LHCN-M2 (cell line): ENCODE results near the gene UBE2C. TPM values are rescaled to one million over a fixed set of nuclear protein-coding genes. Genes with fewer than 3 reads are reported as not detected.

ENCODE experiments used
- DNase-seq: peaks from one replicate; pipeline ENCODE4 v3.0.0-alpha.2; 2012; ENCODE audit warnings: low read depth
- total RNA-seq: library from RNA; depleted of rRNA; stranded (reverse); fragments of >200 nt; gene quantifications from 2 replicates; pipeline ENCODE4 v1.2.3, GENCODE V29; 2014

The UBE2C gene
- total RNA-seq, 1 experiment from 2014 or later = 235 TPM

DNA sequence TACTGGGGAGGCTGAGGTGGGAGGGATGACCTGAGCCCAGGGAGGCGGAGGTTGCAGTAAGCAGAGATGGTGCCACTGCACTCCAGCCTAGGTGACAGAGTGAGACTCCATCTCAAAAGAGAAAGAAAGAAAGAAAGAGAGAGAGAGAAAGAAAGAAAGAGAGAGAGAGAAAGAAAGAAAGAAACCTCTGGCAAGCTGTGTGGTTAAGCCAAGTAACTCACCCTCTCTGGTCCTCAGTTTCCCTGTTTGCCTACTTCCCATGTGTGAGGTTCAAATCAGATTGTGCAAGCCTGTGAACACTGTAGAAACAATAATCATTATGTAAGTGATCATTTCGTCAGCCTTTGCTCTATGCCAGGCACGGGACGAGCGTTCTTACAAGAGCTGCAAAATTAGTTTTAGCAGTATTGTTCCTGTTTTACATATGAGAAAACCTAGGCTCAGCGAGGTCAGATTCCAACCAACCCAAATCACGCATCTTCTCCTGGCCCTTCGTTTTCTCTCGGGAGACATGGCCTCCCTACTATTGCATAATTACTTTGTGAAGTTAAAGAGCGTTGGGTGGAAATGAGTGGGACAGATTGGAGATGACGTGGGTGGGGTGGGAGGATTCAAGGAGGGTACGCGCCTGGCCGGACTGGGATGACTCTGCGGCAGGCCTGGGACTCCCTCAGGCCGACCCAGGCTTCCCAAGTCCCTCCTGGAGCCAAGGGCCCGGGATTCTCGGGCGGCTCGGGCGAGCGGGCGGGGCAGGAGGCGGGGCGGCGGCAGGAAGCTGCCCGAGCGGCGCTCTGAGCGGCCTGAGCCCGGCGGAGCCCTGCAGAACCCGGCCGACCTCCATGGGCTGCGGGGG, 20.8 kb downstream of the UBE2C start, which contains the start of gene SNX21:
Gene SNX21, plus strand, starts transcription at position 770 of the 853 bp plus-strand sequence. CDS start 121 bp downstream, outside the sequence.
- peak; percentile 93 for DNase-seq

DNA sequence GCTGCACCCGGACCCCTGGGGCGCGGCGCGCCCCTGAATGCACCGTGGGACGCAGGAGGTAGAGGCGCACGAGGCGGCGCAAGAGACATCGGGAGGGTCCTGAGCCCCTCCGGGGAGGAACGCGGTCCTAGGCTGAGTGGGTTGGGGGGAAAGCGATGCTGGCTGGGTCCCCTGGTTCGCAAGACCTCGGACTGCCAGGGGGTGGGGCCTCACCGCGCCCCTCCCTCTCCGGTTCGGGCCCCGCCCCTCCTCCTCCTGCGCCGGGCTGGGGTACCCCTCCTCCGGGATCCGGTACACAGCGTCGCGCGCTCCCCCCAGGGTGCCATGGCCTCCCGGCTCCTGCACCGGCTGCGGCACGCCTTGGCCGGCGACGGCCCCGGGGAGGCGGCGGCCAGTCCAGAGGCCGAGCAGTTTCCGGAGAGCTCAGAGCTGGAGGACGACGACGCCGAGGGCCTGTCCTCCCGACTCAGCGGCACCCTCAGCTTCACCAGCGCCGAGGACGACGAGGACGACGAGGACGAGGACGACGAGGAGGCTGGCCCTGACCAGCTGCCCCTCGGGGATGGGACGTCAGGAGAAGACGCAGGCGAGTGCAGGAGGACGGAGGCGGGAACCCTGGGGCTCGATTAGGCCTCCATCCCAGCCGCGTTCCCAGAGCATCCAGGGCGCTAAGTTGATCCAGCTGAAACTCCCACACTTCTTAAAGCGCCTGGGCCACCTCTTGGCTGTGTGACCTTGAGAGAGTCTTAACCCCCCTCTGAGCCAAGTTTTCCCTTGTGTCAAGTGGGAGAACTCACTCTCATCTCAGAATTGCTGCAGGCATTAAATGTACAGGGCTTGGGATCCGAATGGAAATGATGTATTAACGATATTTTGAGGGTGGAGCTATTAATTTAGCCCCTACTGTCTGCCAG, 21.7 kb downstream of the UBE2C start:
- peak; percentile 64 for DNase-seq

DNA sequence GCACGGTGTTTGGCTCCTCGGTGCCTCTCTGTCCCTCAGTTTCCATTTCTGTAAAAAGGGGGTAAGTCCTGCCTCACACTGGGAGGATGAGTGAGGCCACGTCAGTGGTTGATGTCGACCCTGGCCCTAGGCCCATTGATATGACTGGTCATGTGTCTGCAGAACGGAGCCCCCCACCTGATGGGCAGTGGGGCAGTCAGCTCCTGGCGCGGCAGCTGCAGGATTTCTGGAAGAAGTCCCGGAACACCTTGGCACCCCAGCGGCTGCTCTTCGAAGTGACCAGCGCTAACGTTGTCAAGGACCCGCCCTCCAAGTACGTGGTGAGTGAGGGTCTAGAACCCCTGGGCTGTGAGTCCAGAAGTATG, 22.3 kb downstream of the UBE2C start:
- no peak for DNase-seq

DNA sequence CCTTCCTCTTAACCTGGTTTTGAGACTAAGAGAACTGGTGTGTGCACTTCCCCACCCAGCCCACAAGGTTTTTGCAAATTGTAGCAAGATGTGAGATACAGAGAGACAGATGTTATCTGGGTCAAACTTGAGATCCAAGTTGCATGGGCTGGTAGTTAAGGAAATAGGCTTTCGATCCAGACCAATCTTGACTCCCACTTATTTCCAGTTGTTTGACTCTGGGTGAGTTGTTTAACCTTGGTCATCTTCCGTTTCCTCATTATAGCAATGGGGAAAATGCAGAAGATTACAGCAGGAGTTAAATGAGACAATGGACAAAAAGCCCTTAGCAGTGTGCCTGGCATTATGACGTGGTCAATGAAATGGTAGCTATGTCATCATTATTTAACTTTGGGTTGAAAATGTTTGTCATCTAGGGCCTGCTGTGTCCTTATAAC, 22.9 kb downstream of the UBE2C start:
- DNase-seq = peak; percentile 27

DNA sequence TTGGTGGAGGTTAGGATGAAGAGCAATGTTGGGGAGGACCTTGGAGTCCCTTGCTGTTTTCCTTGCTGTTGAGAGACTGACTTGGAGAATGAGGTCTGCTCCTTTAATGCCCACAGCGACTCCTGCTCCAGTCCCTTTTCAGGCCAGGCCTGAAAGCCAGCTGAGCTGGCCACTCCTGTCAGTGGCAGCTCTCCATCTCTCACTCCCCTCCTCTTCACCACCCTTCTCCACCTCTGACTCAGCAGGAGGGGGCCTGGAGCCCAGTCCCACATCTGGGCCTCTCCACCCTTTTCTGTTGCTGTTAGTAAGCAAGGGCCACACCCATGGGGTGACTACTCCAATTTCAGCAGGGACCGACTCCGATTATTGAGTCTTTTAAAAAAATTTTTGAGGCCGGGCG, 23.4 kb downstream of the UBE2C start:
- peak; percentile 81 for DNase-seq

DNA sequence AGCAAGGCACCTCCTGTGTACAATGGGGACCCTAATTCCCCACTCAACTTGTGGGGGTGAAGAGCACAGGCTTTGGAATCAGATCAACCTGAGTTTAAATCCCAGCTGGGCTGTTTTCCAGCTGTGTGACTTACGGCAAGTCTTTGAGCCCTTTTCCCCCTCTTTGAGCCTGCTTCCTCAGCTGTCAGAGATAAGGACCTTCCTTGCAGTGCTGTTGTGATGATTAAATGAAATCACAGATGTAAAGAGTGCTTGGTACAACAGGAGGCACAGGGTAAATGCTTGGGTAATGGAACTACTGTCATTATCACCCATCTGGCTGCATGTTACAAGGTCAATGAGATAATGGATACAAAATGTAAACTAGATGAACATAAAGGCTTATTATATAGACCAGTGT, 24.4 kb downstream of the UBE2C start:
- DNase-seq = no peak

DNA sequence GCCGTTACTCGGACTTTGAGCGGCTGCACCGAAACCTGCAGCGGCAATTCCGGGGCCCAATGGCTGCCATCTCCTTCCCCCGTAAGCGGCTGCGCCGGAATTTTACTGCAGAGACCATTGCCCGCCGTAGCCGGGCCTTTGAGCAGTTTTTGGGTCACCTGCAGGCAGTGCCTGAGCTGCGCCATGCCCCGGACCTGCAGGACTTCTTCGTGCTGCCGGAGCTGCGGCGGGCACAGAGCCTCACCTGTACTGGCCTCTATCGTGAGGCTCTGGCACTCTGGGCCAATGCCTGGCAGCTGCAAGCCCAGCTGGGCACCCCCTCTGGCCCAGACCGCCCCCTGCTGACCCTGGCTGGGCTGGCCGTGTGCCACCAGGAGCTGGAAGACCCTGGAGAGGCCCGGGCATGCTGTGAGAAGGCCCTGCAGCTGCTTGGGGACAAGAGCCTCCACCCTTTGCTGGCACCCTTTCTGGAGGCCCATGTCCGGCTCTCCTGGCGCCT, 28.3 kb downstream of the UBE2C start:
- DNase-seq = no peak

DNA sequence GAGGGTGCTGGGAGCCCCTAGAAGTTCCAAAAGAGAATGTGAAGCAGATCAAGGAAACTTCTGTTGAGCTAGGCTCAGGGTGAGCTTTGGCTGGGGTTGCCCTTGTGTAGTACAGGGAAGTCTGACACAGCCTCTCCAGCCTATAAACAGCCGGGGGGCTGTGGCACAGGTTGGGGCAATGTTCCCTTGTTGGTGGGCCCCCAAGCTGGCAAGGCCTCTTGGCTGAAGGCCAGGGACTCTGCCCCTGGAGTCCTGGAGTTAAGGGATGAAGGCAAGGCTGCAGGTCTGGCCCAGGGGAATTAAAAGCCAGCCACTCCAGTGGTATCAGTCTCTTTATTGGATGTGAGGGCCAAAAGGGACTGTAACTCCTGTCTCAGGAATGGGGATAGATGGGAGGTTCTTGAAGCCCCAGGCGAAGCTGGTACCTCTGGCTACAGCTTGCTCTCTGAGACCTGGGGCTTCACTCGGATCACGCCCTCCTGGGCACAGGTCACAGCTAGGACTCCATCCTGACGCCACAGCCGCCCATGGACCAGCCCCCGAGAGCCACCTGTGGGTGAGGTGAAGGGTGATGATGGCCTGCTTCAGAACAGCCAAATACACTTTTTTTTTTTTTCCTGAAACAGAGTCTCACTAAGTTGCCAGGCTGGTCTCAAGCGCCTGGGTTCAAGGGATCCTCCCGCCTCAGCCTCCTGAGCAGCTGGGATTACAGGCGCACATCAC, 29.1 kb downstream of the UBE2C start:
- DNase-seq = no peak

DNA sequence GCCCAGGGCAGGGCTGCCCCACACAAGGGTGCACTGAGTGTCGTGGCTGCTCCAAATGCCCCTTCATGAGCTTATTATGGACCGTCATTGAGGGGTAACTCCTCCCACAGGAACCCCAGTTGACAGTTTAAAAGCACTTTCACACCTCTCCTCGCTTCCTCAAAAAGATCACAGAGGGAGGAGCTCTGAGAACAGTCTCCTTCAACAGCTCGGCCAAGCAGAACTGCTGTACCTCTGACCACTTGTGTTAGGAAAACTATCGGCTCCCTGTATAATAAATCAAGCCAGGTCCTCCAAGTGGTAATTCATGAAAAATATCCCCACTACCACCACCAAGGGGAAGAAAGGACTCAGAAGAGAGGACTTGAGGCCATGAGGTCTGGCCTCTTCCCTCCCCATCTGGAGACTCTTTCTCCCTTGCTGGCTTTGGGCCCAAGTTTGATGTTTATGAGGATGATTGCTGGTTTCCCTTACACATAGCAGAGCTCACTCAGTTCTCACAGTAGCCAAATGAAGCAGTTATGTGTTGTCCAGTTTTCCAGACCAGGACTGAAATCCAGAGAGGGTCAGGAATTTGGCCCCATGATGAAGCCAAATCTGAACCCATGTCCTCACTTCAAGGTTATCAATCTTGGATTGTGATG, 29.8 kb downstream of the UBE2C start:
- DNase-seq = no peak

DNA sequence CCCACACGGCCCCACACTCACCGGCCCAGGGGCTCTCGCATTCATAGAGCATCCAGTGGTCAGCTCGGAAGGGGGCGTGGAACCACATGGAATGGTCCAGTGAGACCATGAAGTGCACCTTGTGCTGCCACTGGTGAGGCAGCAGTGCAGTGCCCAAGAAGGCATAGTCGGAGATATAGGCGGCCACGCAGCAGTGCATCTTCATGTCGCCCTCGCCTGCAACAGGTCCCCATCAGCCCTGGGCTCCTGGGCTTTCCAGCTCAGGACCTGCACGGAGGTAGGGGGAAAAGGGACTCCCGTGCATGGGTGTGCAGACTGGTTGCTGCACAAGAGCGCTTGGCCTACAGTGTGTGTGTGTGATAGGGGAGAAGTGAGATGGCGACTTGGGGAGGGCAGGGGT, 31.1 kb downstream of the UBE2C start:
- DNase-seq = no peak

DNA sequence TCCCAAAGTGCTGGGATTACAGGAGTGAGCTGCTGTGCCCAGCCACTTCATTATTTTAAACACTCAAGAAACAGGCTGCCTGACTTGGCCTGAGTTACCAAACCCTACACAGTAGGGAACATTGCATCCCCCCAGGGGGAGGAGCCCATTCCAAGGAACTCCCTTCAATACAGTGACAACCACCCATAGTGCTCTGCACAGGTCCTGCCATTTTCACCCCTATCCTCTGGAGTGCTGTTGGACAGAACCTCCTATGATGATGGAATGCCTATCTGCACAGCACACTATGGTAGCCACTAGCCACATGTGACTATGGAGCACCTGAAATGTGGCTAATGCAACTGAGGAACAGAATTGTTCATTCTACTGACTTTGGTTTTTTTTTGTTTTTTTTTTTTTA, 33.0 kb downstream of the UBE2C start:
- no peak for DNase-seq

DNA sequence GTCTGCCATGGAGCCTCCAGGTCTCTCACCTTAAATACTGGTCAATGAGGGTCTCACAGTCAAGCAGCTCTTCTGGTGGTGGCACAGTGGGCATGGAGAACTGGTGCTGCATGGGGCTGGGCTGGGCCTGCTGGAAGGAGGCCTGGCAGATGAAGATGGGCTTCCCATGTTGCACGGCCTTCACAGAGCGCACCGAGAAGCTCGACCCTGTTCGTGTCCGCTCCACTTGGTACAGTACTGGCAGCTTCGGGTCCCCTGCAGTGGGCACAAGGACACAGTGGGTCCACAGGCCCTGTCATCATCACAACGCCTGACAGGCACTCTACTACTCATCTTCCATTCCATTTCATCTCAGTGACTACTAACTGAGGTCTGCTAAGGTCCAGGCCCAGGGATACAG, 36.0 kb downstream of the UBE2C start:
- DNase-seq = no peak

DNA sequence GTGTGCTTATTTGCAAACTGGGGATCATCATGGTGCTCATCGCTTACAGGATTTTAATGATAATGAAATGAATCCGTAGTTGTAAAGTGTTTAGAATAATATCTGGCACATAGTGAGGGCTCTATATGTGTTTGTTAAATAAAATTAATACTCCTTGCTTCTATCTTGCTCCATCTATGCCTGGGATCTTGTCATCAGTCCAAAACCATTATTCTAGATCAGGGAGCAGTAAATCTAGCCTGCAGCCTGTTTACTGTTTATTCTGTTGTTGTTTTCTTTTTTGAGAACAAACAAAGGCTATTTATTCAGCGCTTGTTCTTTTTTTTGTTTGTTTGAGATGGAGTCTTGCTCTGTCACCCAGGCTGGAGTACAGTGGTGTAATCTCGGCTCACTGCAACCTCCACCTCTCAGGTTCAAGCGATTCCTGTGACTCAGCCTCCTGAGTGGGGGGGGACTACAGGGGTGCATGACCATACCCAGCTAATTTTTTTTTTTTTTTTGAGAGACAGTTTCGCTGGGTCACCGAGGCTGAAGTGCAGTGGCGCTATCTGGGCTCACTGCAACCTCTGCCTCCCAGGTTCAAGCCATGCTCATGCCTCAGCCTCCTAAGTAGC, 36.6 kb downstream of the UBE2C start:
- DNase-seq = no peak

DNA sequence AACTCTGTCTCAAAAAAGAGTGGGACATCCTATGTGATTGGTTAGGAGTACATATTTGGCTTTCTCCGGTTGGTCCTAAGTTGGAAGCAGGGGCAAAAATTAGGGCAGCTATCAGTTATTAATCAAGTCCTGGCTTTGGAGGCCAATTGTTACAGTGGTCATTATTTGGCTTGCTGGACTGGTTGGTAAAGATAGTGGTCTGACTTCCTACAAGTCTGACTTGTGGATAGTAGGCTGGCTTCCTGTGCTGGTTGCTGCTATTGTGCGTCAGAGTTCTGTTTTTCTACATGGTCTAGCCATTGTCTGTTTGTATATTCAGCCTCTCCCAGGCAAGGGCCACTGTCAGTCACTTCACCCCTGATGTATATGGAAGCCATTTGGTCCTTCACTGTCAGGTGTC, 37.8 kb downstream of the UBE2C start:
- no peak for DNase-seq

DNA sequence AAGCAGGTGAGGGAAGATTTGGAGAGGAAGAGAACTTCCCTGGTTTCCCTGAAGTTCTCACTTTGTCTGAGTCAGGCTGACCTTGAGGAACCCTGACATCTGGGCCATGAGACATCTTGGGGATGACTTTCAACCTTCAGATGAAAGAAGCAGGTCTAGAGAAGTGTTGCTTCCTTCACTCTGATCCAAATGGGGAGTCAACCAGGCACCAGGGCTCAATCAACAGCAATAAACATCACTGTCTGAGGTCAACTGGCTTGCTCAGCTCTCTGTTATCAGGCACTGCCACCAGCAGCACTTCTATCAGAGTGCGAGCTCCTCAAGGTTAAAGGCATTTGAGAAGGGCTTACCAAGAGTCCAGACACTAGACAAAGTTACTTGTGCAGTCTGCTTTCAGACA, 38.5 kb downstream of the UBE2C start:
- no peak for DNase-seq

DNA sequence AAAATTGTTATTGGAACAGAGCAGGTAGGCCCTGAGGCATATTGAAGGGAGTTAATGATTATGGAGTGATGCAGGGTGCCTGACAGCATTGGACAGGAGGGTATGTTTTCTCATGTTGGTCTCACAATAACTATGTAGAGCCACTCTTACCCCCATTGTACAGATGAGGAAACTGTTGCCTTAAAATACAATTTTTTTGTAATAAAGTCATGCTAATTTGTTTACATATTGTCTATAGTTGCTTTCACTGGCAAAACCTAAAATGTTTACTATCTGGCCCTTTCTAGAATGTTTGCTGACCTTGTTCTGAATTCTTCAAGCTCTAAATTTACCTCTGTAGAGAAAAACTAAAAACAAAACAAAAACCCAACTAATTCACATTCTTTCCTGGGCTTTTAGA, 39.1 kb downstream of the UBE2C start:
- no peak for DNase-seq

DNA sequence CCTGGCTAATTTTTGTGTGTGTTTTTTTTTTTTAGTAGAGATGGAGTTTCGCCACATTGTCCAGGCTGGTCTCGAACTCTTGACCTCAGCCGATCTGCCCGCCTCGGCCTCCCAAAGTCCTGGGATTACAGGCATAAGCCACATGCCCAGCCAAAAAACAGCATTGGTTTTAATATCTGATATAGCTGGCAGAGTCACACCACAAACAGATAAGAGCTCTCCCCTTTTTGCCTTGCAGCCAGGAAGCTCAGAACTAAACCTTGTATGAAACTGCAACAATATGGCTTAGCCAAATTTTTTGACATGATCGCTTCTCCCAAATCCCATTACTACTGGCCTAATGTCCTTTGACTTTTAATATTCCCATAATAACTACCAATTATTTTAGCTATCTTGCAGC, 39.9 kb downstream of the UBE2C start:
- DNase-seq = no peak

DNA sequence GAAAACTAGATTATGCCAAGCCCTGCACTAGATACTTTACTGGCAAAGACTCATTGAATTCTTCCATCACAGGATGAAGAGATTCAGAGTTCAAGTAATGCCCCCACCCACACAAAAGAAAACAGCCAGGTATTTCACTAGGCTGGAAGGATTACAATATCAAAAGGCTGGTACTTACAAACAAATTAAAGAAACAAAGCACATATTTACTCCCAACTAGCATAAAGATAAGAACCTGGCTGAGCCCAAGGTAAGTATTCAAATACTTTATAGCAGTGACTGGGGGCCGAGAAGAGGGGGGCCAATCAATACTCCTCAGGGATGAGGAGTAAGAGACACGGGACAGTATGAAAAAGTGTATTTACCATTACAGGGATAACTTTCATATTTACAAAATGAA, 41.0 kb downstream of the UBE2C start:
- no peak for DNase-seq

DNA sequence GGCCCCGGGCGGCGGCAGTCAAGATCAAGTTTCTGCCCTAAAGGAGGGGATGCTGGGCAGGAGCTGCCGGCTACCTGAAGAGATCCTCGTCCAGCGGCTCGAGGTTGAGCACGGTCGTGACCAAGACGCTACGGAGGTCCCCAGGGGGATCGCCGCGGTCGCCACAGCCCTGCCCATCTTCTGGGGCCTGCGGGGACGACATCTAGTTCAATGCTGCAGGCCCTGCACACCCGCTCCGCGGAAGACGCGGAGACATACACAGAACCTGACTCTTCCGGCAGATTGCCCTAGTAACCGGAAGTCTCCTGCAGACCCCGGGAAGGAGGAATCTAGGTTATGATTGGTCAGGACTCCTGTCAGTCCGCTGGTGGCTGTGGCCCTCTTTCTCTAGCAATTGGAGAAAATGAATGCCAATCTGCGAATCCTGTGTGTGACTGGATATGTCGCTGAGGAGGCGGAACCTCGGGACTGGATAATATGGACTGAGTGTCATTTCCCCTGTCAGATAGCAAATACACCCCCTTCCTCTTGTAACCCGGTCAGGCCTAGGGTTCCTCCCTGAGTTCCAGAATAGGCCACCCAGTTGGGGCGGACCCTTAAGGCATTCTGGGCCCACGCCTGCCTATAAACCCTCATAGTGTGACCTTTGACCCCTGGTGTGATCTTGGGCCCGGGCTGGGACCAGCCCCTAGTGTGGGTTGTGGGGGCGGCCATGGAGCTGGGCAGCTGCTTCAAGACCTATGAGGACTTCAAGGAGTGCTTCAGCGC, 44.9 kb downstream of the UBE2C start, which contains the start of the genes ACOT8 and ZSWIM3:
Gene ACOT8, minus strand, starts transcription at position 279 of the 768 bp plus-strand sequence. Its CDS starts 77 bp downstream, at position 202.
Gene ZSWIM3, plus strand, starts transcription at position 501 of the 768 bp plus-strand sequence. Its CDS starts 212 bp downstream, at position 713.
- peak; percentile 100 for DNase-seq

DNA sequence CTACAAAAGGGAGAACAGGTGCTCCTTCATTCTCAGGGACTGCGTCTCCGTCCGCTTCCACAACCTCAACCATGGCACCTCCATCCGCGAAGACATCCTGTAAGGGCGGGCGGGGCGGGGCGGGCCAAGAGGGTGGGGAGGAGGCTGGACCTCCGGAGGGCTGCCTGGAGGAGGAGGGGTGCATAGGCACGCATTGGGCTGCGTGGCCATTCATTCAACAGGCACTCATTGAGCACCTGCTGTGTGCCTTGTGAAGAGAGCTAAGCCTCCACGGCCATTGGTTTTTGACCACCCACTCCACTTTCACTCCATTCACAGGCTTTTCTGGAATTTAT, 45.4 kb downstream of the UBE2C start:
- DNase-seq = no peak
